GM12892 (cell line): ENCODE measurements around the gene CELF2.

Experiments used
- POLR2A ChIP-seq: IDR thresholded peaks from 2 replicates; pipeline ENCODE4 v1.6.1; 2011; ENCODE audit warnings: low read depth, low read length, control low read depth
- POLR2AphosphoS5 ChIP-seq: IDR thresholded peaks from 2 replicates; pipeline ENCODE4 v1.6.1; 2011; ENCODE audit warnings: low read depth, low read length, control low read depth
- TAF1 ChIP-seq: IDR thresholded peaks from 2 replicates; pipeline ENCODE4 v1.6.1; 2011; ENCODE audit warnings: low read depth, mild to moderate bottlenecking, control low read depth, low read length, borderline replicate concordance

DNA sequence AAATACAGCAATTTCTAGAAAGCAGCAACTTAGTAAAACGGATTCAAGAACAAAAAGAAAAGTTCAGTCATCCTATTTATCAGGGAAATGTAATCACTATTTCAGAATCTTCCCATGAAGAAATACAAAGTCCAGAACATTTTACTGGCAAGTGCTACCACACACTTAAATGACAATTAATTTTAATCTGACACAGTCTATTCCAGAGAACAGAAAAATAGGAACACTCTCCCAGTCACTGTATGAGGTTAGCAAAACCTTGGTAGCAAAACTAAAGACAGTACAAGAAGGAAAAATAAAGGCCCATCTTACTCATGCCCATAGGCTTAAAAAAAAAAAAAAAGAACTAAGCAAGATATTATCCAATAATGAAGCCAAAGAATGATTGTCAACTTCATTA, 295.8 kb downstream of the CELF2 start:
- TF ChIP-seq TAF1 (no peak), POLR2A (no peak), POLR2AphosphoS5 (no peak)
